Stomach (tissue), 9 donors: ENCODE measurements around the gene ATP6V1G1. TPM values are rescaled to one million over a fixed set of nuclear protein-coding genes. Genes with fewer than 3 reads are reported as not detected.

ENCODE experiments used
- DNase-seq, 2 donors: peaks; one replicate each; pipeline versions ENCODE4 v3.0.0 to v3.0.0-alpha.2; 2013 to 2019
- H3K27ac ChIP-seq, 5 donors: fragments of 200-600 bp in 4 of 5; sonication (generic) in 4 of 5; one replicate each; pipeline ENCODE4 v1.5.1; 2013 to 2019; ENCODE audit warnings: mild to moderate bottlenecking in 1 of 5, moderate library complexity in 1 of 5
- H3K27me3 ChIP-seq, 3 donors: fragments of 200-600 bp; sonication (generic); one replicate each; pipeline ENCODE4 v1.5.1; 2017 to 2019; ENCODE audit warnings: mixed run types in 1 of 3
- H3K36me3 ChIP-seq, 4 donors: fragments of 200-600 bp; sonication (generic); 1 replicate in 3 of 4; 2 replicates in 1 of 4; pipeline ENCODE4 v1.5.1; 2016 to 2019
- H3K4me1 ChIP-seq, 4 donors: fragments of 200-600 bp; sonication (generic); one replicate each; pipeline ENCODE4 v1.5.1; 2016 to 2019
- H3K4me3 ChIP-seq, 4 donors: fragments of 200-600 bp; sonication (generic) in 3 of 4; one replicate each; pipeline ENCODE4 v1.5.1; 2016 to 2019; ENCODE audit warnings: mild to moderate bottlenecking in 1 of 4
- H3K9me3 ChIP-seq, 4 donors: fragments of 200-600 bp; sonication (generic); one replicate each; pipeline ENCODE4 v1.5.1; 2016 to 2019
- EP300 ChIP-seq: sonication (generic); formaldehyde crosslinking; IDR thresholded peaks from one replicate; pipeline ENCODE4 v1.6.1; 2017; ENCODE audit warnings: antibody characterized with exemption
- POLR2A ChIP-seq, 4 donors: fragments of 450-650 bp; IDR thresholded peaks; one replicate each; pipeline ENCODE4 v1.6.1; 2016; ENCODE audit warnings: antibody characterized with exemption in 4 of 4, control low read depth in 2 of 4, mild to moderate bottlenecking in 1 of 4, moderate library complexity in 1 of 4
- POLR2AphosphoS5 ChIP-seq, 3 donors: sonication (generic); formaldehyde crosslinking; IDR thresholded peaks; one replicate each; pipeline ENCODE4 v1.6.1; 2016; ENCODE audit warnings: antibody characterized with exemption in 3 of 3
- WGBS, 5 donors: extraction: QIAGEN DNeasy Blood & Tissue Kit in 3 of 5; methylation state at CpG; one replicate each; pipeline versions ENCODE4 v1.1.5 to v1.1.7; 2013 to 2018; 5-methylcytosine and 5-hydroxymethylcytosine counted together
- intact Hi-C: fragments of 100-400 bp; cut with DNase I; formaldehyde crosslinking; loops from one replicate; pipeline ENCODE4 v1.15.1; 2023; ENCODE audit warnings: low total_unique reads
- polyA plus RNA-seq, 3 donors: library from polyadenylated mRNA; stranded (reverse); fragments of 200-250 nt; gene quantifications; one replicate each; pipeline ENCODE4 v1.2.3, GENCODE V29; 2013
- total RNA-seq, 5 donors: library from RNA; depleted of rRNA; stranded (reverse); fragments of >200 nt; gene quantifications; one replicate each; pipeline versions ENCODE4 v1.1.0 to v1.2.3, GENCODE V29; 2014 to 2016
- TF ChIP-seq, protein P1 (sequence below), 7 experiments: fragments of 450-650 bp in 4 of 7; fragments of 200-600 bp in 3 of 7; sonication (generic) in 3 of 7; IDR thresholded peaks; one replicate each; pipeline ENCODE4 v1.5.1; 2016 to 2019; ENCODE audit warnings: antibody characterized with exemption in 7 of 7, control low read depth in 2 of 7, mild to moderate bottlenecking in 1 of 7
- donor health status: healthy with polysubstance abuse.
- donor health status: Bipolar disorder and iron deficiency.
- donor health status: healthy.

ATP6V1G1 gene
- total and polyA plus RNA-seq, 8 donors, result 27.5 to 302 (median 199) TPM

DNA sequence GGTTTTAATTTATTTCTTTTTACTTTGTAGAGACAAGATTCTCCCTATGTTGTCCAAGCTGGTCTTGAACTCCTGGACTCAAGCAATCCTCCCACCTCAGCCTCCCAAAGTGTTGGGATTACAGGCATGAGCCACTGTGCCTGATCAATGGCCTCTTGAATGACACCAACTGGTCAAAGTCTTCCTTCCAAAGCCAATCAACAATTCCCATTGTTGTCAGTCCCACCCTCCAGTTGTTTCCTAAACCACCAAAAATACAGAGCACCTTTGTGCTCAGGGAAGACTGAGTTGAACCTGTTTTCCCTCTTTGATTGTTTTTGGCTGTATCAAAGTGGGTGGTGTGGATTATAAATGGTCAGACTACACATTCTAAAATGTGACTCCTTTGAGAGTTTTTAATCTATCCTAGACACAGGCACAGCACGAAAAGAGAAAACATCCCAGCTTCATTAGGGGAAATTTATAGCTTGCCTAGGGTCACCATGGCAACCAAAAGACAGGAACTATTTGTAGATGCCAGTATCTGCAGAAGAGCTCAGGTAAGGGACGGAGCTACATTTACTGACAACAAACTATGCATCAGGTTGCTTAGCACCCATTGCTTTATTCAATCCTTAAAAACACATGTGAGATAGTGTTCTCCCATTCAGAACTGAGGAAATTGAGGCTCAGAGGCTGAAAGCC, 27.6 kb upstream of the ATP6V1G1 start:
- DNase-seq, result peak in 1 of 2 donors; percentile 14
- WGBS, 5 donors, result 53 to 67% (median 57%) methylated on average over 2 of the region's 2 CpGs

DNA sequence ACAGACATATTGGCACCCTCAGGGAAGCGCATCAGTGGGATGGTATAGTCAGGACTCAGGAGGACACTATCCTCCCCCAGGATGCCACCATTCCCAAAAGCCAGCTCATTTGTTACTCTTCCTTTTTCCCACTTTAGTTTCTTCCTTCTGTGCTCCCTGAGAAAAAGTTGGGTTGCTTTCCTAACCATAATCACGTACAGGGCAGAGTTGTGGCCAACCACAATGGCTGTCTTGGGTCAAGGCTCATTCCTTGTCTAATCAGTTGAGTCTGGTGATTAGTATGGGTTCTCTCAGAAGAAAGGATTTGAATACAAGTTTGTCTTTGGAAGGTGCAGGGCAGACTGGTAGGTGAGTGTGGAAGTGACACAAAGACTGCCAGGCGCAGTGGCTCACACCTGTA, 26.6 kb upstream of the ATP6V1G1 start:
- H3K4me3 ChIP-seq, result no peak overlapping the region
- H3K36me3 ChIP-seq, result no peaks in the 10 kb centered on the region
- WGBS, 5 donors, result 73 to 82% (median 76%) methylated on average over 3 of the region's 3 CpGs
- no peaks in the 10 kb centered on the region for H3K27me3 ChIP-seq
- intact Hi-C loops, result no loop called here
- H3K9me3 ChIP-seq, result no peaks in the 10 kb centered on the region
- DNase-seq, result no peak
- TF ChIP-seq EP300, result no peak
- no peak for TF ChIP-seq POLR2A (IDR thresholded peaks at IDR 0.05)
- no peak for TF ChIP-seq POLR2AphosphoS5 (IDR thresholded peaks at IDR 0.05)
- TF ChIP-seq, protein P1, sequence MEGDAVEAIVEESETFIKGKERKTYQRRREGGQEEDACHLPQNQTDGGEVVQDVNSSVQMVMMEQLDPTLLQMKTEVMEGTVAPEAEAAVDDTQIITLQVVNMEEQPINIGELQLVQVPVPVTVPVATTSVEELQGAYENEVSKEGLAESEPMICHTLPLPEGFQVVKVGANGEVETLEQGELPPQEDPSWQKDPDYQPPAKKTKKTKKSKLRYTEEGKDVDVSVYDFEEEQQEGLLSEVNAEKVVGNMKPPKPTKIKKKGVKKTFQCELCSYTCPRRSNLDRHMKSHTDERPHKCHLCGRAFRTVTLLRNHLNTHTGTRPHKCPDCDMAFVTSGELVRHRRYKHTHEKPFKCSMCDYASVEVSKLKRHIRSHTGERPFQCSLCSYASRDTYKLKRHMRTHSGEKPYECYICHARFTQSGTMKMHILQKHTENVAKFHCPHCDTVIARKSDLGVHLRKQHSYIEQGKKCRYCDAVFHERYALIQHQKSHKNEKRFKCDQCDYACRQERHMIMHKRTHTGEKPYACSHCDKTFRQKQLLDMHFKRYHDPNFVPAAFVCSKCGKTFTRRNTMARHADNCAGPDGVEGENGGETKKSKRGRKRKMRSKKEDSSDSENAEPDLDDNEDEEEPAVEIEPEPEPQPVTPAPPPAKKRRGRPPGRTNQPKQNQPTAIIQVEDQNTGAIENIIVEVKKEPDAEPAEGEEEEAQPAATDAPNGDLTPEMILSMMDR (IDR thresholded peaks at IDR 0.05), result no peak
- H3K4me1 ChIP-seq, result no peaks in the 10 kb centered on the region
- H3K27ac ChIP-seq, result no peak overlapping the region

More for the DNA sequence above, 27.6 kb upstream of the ATP6V1G1 start:
- intact Hi-C loops, result no loop called here
- Histone ChIP-seq H3K4me3 (no peak overlapping the region), H3K36me3 (no peaks in the 10 kb centered on the region), H3K27ac (no peak overlapping the region), H3K27me3 (no peaks in the 10 kb centered on the region), H3K4me1 (no peaks in the 10 kb centered on the region), H3K9me3 (no peaks in the 10 kb centered on the region)
- TF ChIP-seq EP300 (no peak), POLR2AphosphoS5 (IDR thresholded peaks at IDR 0.05) (no peak), POLR2A (IDR thresholded peaks at IDR 0.05) (no peak)
- TF ChIP-seq, protein P1 (IDR thresholded peaks at IDR 0.05), result no peak

DNA sequence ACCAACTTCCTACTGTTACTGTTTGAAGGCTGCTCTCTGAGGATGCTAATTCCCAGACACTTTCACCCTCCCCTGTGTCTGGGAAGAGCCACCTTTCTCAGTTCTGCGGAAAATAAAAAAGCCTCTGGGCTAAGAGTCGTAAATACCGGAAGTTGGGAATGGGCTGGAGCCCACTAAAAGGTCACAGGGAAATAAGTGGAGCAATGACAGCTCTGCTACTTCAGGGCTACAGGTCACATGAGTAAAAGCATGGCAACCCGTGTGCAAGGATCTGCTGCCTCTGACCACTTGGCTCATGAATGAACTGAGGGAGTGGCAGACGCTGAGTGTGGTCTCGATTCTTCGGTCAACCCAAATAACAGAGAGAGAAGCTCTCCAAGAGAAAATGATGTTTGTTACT, 25.8 kb upstream of the ATP6V1G1 start:
- Histone ChIP-seq H3K36me3 (no peaks in the 10 kb centered on the region), H3K4me1 (no peaks in the 10 kb centered on the region)
- intact Hi-C loops, result no loop called here

DNA sequence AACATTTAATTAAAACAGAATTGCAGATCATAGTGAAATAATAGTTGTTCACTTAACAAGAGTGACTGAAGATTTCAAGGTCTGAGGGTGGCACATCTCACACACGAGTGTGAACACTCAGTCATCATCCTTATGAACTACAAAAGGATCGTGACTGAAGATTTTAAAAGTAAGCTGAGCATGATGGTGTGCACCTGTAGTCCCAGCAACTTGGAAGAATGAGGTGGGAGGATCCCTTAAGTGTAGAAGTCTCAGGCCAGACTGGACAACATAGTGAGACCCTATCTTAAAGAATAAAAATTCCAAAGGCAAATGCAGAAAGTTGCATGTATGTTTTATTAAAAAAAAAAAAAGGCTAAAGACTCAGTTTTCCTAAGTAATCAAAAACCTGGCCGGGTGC, 22.4 kb upstream of the ATP6V1G1 start:
- WGBS, 5 donors, result 75 to 83% (median 81%) methylated on average over 3 of the region's 3 CpGs
- no peak for DNase-seq
- H3K4me3 ChIP-seq, result no peak overlapping the region
- TF ChIP-seq, protein P1 (IDR thresholded peaks at IDR 0.05), result no peak
- no peak for TF ChIP-seq POLR2A (IDR thresholded peaks at IDR 0.05)
- no peak for TF ChIP-seq POLR2AphosphoS5 (IDR thresholded peaks at IDR 0.05)
- TF ChIP-seq EP300, result no peak
- H3K36me3 ChIP-seq, result no peaks in the 10 kb centered on the region
- no peaks in the 10 kb centered on the region for H3K4me1 ChIP-seq
- H3K27ac ChIP-seq, result no peak overlapping the region
- no peaks in the 10 kb centered on the region for H3K27me3 ChIP-seq
- intact Hi-C loops, result no loop called here
- H3K9me3 ChIP-seq, result no peaks in the 10 kb centered on the region

More for the DNA sequence above, 25.8 kb upstream of the ATP6V1G1 start:
- DNase-seq, result no peak
- Histone ChIP-seq H3K27ac (no peak overlapping the region), H3K27me3 (no peaks in the 10 kb centered on the region), H3K4me3 (no peak overlapping the region), H3K9me3 (no peaks in the 10 kb centered on the region)
- TF ChIP-seq POLR2AphosphoS5 (IDR thresholded peaks at IDR 0.05) (no peak), POLR2A (IDR thresholded peaks at IDR 0.05) (no peak)
- 80 to 87% (median 84%) methylated on average over 7 of the region's 7 CpGs for WGBS, 5 donors

DNA sequence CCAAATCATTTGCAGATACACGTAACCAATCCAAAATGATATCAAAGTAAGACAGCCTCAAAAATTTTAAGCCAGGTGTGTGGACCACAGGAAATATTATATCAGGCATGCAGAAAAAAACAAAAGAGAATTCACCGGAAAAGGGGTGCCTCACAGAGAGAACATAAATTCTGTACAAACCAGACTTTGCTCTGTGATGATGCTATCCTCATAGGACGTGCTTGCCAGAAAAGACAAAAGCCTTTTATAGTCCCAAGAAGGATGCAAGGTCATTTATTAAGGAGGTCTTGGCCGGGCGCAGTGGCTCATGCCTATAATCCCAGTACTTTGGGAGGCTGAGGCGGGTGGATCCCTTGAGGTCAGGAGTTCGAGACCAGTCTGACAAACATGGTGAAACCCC, 16.8 kb upstream of the ATP6V1G1 start:
- H3K27ac ChIP-seq, result no peak overlapping the region
- no peak for DNase-seq
- H3K9me3 ChIP-seq, result no peaks in the 10 kb centered on the region
- intact Hi-C loops, result no loop called here
- no peaks in the 10 kb centered on the region for H3K4me1 ChIP-seq
- no peak overlapping the region for H3K4me3 ChIP-seq
- 83 to 91% (median 87%) methylated on average over 7 of the region's 7 CpGs for WGBS, 5 donors
- no peaks in the 10 kb centered on the region for H3K27me3 ChIP-seq
- TF ChIP-seq POLR2AphosphoS5 (IDR thresholded peaks at IDR 0.05), result no peak
- H3K36me3 ChIP-seq, result no peaks in the 10 kb centered on the region
